Stimulated activated CD8-positive, alpha-beta memory T cell treated with anti-CD3 and anti-CD28 coated beads, Interleukin-4, amount 100 ng/mL, for 1 hour (primary cell): Measurements from ENCODE around the gene HIF1A.
"Not testable (repeated sequence)": the region's sequence is repeated elsewhere in the genome, so short reads cannot be mapped to it uniquely, and the experiment has no call there.

Experiments used
- DNase-seq, 2 donors: peaks; one replicate each; pipeline ENCODE4 v3.0.0-alpha.2; 2020; ENCODE audit warnings: low read depth in 2 of 2, low spot score in 1 of 2

The HIF1A gene

GRCh38 chr14:61744238-61744637, 48.9 kb downstream of the HIF1A start:
- no peak for DNase-seq

GRCh38 chr14:61746346-61746745, 51.0 kb downstream of the HIF1A start:
- DNase-seq, result not testable (repeated sequence)

GRCh38 chr14:61746881-61747280, 51.6 kb downstream of the HIF1A start:
- DNase-seq, result no peak

DNA sequence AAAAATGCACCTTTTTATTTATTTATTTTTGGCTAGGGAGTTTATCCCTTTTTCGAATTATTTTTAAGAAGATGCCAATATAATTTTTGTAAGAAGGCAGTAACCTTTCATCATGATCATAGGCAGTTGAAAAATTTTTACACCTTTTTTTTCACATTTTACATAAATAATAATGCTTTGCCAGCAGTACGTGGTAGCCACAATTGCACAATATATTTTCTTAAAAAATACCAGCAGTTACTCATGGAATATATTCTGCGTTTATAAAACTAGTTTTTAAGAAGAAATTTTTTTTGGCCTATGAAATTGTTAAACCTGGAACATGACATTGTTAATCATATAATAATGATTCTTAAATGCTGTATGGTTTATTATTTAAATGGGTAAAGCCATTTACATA, 52.0 kb downstream of the HIF1A start:
- DNase-seq, result no peak

GRCh38 chr14:61749264-61749663, 54.0 kb downstream of the HIF1A start:
- no peak for DNase-seq

DNA sequence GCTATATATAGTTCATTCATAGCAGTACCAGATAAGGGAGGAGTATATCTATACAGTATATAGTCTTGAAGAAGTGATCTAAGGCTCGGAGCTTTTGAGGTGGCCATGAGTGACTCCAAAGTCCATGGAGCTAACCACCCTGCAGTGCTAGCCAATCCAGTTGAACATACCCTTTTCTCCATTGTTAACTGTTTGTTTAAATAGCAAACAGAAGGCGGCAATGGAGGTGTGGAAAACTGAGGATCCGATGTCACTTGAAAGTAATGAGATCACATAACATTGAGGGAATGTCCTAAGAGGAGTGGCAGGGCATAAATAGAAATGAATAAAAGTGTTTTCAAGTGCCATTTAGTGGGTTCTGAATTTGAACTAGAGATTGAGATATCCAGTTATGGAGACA, 54.6 kb downstream of the HIF1A start:
- no peak for DNase-seq

- peak; percentile 28 to 63 for DNase-seq
Observed at GRCh38 chr14:61750708-61751474, 55.6 kb downstream of the HIF1A start.

GRCh38 chr14:61751475-61751989, 56.2 kb downstream of the HIF1A start:
- DNase-seq, result no peak

GRCh38 chr14:61752626-61753025, 57.3 kb downstream of the HIF1A start:
- DNase-seq, result no peak

DNA sequence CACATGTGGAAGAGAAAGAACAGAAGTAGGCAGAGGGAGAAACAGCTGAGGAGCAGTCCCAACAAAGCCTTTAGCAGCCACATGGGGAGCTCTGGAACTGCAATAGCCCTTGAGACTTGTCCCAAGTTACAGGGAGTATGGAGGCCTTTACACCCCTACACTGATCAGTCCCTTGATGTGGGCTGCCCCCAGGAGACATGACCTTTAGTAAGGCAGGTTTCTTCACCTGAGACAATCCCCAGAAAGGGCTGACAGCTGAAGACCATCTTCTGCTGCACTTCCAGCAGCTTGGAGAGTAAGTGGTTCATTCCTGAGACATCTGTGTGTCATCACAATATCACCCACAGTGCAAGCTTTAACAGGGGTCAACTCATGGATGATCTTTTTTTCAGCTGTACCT, 58.3 kb downstream of the HIF1A start:
- no peak for DNase-seq

- no peak for DNase-seq
Observed at GRCh38 chr14:61754627-61755381, 59.5 kb downstream of the HIF1A start.

GRCh38 chr14:61755382-61755742, 60.0 kb downstream of the HIF1A start:
- DNase-seq, result not testable (repeated sequence)

- no peak for DNase-seq
Observed at GRCh38 chr14:61756135-61756534, 60.8 kb downstream of the HIF1A start.

DNA sequence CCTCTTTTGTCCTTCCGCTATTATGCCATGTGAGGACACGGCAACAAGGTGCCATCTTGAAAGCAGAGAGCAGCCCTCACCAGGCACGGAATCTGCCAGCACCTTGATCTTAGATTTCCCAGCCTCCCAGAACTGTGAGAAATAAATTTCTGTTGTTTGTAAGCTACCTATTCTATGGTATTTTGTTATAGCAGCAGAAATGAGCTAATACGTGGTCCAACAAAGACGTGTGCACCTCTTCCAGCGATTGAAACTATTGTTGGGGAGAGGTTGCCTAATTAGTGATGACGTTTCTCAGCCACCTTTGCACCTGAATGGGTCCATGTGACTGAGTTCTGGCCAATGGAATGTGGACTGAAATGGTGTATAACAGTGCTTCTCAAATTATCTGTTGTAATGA, 64.6 kb downstream of the HIF1A start:
- DNase-seq, result no peak

DNA sequence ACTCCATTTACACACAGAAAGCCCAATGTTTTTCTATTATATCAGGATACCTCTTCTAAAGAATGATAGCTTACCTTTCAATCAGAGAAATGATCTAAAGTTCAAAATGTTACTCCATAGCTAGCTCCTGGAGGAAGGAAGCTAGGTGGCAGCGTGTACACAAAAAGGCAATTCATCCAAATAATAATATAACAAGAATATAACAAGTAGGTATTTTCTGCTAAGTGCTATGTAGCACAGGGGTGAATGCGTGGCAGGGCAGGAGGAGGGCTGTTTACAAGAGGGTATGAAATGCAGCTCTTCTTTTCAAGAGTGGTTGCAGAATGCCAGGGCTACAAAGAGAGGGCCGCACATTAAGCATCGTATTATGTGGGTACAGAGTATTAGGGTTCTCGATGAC, 66.2 kb downstream of the HIF1A start:
- DNase-seq, result no peak

DNA sequence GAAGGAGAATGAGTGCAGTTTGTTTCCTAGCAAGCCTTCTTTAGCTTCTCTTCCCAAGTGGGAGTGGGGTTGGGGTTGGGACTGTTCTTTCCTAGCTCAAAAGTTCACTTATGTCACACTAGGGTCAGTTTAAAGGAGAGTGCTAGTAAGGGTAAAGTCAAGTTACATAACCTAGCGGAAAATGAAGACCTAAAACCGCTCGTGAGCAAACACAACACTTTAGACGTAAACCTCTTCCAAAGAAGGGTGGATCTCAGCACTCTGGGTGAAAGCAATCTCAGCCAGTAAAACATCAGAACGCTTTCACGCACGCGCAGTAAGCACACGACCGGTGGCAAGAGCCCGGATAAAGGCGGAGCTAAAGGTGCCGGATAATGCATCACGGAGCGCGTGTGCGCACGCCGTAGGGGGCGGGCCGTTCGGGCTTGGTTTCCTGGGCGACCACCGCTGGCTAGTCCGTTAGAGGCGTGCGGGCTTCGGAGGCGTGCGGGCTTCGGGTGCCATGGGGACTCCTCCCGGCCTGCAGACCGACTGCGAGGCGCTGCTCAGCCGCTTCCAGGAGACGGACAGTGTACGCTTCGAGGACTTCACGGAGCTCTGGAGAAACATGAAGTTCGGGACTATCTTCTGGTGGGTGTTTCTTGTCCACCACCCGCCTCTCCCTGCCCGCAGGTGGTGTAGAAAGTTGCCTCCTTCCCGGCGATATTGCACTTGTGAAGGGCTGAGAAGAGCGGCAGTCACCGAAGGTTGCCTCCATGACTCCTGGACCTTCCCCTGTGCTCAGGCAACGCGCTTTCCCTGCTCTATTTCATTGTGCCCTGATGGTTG, 66.9 kb downstream of the HIF1A start, which contains the start of gene SNAPC1:
Gene SNAPC1 (plus strand): TSS at position 462 of the 828 bp plus-strand sequence. CDS start 41 bp downstream, at position 503.
- DNase-seq, result peak; percentile 95

- no peak for DNase-seq
Observed at GRCh38 chr14:61764342-61765122, 69.2 kb downstream of the HIF1A start.

DNA sequence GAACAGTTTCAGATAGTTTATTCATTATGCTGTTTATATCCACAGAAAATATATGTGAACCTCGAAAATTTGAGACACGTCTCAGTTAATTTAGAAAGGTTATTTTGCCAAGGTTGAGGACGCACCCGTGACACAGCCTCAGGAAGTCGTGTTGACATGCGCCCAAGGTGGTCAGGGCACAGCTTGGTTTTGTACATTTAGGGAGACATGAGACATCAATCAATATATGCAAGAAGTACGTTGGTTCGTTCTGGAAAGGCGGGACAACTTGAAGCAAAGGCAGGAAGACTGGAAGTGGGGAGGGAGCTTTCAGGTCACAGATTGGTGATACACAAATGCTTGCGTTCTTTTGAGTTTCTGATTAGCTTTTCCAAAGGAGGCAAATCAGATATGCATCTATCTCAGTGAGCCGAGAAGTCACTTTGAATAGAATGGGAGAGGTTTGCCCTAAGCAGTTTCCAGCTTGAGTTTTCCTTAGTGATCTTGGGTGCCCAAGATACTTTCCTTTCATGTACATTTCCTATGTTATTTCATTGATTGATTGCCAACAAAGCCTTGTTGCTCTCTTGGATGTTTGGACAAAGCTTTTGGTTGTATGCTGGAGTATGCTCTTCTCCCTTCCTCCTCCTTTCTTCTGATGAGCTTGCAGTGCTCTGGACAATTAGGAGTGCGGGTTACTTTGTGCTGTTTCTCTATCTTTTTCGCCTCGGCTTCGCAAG, 70.1 kb downstream of the HIF1A start:
- DNase-seq, result no peak

DNA sequence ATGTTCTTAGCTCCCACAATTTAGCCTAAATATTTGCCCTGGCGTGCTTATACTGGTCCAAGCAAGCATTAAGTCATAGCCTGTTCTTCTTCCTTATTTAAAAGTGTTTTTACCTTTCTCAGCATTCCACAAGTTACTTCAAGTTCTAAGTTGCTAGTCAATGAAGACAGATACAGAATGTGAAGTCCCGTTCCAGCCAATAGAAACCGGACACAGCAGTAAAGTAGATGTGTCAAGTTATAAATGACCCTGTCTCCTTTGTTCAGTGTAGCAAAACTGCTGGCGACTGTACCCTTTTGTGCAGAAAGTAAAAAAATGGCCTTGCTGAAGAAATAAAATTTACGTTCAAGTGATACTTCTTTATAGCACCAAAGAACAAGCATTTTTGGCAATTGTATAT, 70.8 kb downstream of the HIF1A start:
- DNase-seq, result no peak

DNA sequence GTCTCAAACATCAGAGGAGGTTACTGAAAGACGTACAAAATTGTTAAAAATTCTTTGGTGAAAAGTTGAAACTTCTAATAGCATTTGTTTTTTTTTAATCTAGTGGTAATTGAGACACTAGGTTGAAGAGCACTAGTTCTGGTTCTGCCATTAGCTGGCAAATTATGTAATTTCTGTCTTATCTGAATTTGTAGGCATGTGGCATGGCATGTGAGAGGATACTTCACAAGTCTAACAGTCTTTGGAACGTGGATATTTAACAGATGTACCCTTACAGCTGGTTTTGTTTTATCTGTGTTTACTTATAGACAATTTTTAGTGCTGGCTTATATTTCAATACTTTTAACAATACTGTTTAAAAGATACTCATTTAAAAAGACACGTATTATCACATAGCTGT, 72.9 kb downstream of the HIF1A start:
- no peak for DNase-seq
